ENCODE results near the gene CHST14.

Gene CHST14

GRCh38 chr15:40436116-40436891 is 34.5 kb upstream of the CHST14 start:
- Histone ChIP-seq H3K27me3 (ENCODE audit: control insufficient read depth, insufficient read depth, low read length) (peaks cover 33% of the 10 kb centered on the region), H3K9me3 (ENCODE audit: control insufficient read depth, insufficient read depth, low read length) (no peaks in the 10 kb centered on the region), H3K36me3 (ENCODE audit: control insufficient read depth, insufficient read depth, low read length) (no peaks in the 10 kb centered on the region), H3K9ac (ENCODE audit: low read depth, low read length) (peak overlapping the region; percentile 8), H3K4me3 (ENCODE audit: low read depth, low read length) (peak overlapping the region; percentile 96), H3K4me1 (ENCODE audit: control insufficient read depth, insufficient read depth, low read length) (peaks cover 14% of the 10 kb centered on the region)

DNA sequence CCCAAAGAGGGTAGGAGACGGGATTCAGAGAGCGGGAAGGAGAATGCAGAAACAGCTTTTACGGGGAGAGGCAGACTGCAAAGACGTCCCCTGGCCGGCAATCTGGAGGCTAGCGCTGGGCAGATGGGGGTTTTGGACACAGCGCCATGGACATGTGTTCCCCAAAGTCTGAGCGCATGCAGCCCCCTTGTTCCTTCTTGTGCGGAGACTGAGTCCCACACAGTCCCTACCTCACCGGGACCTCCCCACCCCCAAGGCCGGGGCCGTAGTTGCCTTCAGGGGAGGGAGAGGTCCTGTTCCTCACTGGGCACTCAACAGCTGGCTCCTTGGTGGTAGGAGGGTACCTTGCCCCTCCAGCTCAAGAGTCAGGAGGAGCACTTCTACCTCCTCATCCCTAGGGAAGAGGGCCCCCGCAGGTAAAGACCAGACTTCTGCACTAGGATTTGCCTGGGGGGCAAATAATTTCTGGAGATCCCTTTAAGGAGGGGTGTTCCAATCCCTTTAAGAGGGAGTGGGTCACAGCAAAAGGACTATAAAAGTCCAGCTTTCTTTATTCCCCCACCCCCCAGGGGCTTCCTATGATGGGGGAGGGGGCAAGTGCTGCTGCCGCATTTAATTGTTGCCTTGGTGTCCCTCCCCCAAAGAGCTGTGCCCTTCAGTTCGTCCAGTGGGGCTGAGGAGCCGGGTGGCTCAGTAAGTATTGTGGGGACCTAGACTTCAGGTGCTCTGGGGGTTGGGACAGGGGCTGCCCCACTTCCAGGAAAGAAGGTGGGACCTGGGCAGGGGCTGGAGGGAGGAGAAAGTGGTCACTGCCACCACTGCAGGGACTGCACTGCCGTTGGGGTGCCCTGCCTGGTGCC is 33.7 kb upstream of the CHST14 start:
- Histone ChIP-seq H3K4me3 (ENCODE audit: low read depth, low read length) (peak overlapping the region; percentile 96), H3K36me3 (ENCODE audit: control insufficient read depth, insufficient read depth, low read length) (no peaks in the 10 kb centered on the region), H3K4me1 (ENCODE audit: control insufficient read depth, insufficient read depth, low read length) (peaks cover 14% of the 10 kb centered on the region), H3K27me3 (ENCODE audit: control insufficient read depth, insufficient read depth, low read length) (peaks cover 33% of the 10 kb centered on the region), H3K9me3 (ENCODE audit: control insufficient read depth, insufficient read depth, low read length) (no peaks in the 10 kb centered on the region), H3K9ac (ENCODE audit: low read depth, low read length) (peak overlapping the region; percentile 60)

DNA sequence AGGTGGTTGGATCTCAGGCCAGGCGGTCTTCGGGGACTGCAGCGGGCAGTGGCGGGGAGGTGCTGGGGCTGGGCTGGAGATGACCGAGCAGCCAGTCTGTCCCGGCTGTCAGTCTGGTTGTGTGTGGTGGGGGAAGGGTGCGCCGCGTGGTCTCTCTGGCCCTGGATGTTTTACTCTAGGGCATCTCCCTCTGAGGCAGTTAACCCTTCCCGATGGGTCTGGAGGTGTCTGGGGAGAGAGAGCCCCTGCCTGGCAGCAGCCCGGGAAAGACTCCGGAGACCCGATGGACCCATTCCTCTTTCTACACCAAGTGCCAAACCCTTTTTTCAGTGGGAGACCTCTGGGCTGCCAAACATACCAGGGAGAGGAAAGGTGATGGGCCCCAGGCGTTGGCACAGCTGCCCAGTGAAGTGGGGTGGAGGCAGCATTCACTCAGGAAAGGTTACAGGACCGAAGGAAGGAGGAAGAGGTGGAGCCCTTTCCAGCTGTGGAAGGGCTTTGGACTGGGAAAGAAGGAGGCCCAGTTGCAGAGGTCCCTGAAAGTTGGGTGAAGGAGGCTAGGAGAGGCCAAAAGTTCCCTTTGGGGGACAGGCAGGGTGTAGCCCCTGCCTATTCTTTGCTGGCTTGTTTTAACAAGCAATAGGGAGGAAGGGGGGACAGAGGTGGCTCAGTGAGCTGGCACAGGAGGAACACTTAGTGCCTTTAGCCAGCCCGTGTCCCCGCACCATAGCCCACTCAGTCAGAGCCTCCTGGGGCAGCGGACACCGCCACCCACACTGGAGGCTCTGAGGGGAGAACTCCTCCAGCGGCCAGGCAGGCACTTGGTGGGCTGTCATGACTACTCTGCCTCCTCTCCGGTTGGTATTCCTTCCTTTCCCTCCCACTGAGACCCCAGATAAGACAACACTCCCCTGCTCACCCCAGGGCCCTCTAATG is 32.8 kb upstream of the CHST14 start:
- Histone ChIP-seq H3K4me3 (ENCODE audit: low read depth, low read length) (peak overlapping the region; percentile 96), H3K27me3 (ENCODE audit: control insufficient read depth, insufficient read depth, low read length) (peaks cover 33% of the 10 kb centered on the region), H3K4me1 (ENCODE audit: control insufficient read depth, insufficient read depth, low read length) (peaks cover 21% of the 10 kb centered on the region)

DNA sequence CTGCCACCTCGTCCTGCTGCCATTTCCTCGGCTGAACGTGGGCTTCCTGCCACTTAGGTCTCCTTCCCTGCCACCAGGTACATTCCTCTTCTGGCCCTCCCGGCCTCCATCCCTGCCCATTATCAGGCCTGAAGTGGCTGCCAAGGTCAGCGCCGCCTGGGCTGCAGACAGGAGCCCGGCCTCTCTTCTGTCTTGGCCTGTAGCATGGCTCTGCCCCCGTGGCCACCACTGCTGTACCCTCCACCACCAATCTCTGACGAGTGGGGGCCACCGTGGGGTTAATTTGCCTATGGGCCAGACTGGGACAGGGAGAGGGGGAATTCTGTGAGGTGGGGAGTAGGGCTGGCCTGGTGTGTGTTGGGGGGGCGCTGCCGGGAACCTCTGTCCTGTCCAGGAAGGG is 32.1 kb upstream of the CHST14 start:
- Histone ChIP-seq H3K9ac (ENCODE audit: low read depth, low read length) (peak overlapping the region; percentile 37), H3K4me1 (ENCODE audit: control insufficient read depth, insufficient read depth, low read length) (peaks cover 28% of the 10 kb centered on the region), H3K9me3 (ENCODE audit: control insufficient read depth, insufficient read depth, low read length) (no peaks in the 10 kb centered on the region), H3K36me3 (ENCODE audit: control insufficient read depth, insufficient read depth, low read length) (no peaks in the 10 kb centered on the region), H3K4me3 (ENCODE audit: low read depth, low read length) (peak overlapping the region; percentile 96), H3K27me3 (ENCODE audit: control insufficient read depth, insufficient read depth, low read length) (peaks cover 26% of the 10 kb centered on the region)

More for the DNA sequence above, 32.8 kb upstream of the CHST14 start:
- Histone ChIP-seq H3K9ac (ENCODE audit: low read depth, low read length) (peak overlapping the region; percentile 60), H3K36me3 (ENCODE audit: control insufficient read depth, insufficient read depth, low read length) (no peaks in the 10 kb centered on the region), H3K9me3 (ENCODE audit: control insufficient read depth, insufficient read depth, low read length) (no peaks in the 10 kb centered on the region)

DNA sequence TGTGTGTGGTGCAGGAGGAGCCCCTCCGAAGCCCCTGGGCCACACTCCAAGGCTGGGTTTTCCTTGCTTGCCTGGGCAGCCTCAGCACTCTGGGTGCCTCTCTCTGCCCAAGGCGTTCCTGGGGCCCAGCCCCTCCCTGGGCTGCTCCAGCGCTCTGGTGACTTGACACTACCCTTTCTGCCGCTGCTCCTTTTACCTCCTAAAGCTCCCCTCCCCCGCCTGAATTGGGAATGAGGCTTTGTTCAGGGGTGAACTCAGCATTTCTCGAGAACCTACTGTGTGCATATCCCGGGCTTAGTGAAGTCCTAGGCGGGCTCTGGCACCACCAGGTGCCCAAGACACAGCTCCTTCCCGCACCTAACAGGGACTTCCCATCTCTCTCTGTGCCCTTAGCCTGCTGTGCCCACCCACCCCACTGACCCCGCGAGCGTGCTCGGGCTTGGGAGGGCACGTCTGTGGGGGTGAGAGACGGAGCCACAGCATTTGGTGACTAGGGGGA is 31.3 kb upstream of the CHST14 start:
- Histone ChIP-seq H3K27me3 (ENCODE audit: control insufficient read depth, insufficient read depth, low read length) (peaks cover 18% of the 10 kb centered on the region), H3K4me3 (ENCODE audit: low read depth, low read length) (peak overlapping the region; percentile 96), H3K9ac (ENCODE audit: low read depth, low read length) (peak overlapping the region; percentile 88), H3K36me3 (ENCODE audit: control insufficient read depth, insufficient read depth, low read length) (no peaks in the 10 kb centered on the region), H3K4me1 (ENCODE audit: control insufficient read depth, insufficient read depth, low read length) (peaks cover 35% of the 10 kb centered on the region), H3K9me3 (ENCODE audit: control insufficient read depth, insufficient read depth, low read length) (no peaks in the 10 kb centered on the region)

DNA sequence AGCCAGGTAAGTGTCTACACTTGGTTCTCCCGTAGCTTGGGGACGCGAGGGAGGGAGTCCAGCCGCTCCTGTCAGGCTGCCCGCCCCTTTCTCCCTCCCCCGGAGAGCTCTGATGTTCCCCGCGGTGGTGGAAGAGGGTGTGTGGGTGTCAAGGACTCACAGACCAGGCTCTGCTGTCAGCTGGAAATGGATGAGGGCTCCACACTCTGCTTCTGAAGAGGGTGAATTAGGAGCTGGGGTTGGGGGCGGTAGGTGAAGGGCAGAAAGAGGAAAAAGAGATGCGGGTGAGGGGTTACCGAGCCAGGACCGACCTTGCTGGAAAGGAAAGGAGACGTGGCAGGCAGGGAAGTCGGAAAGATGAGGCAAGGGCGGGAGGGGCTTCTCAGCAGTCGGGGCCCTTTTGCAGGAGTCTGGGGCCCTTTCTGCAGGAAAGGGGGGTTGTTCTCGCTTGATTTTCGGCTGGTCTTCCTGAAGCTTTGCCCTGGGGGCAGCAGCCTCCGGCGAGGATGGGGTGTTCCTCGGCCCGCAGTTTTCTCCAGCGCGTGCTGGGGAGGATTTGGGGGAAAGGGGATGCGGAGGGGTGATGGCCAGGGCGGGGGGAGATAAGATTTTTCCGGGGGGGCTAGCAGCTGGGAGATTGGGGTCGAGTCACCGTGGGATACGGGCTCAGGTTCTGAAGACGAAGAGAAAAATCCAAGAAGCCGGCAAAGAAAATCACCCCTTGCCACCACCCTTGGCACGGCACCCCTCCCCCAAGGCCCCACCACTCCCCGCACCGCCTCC is 30.6 kb upstream of the CHST14 start:
- Histone ChIP-seq H3K4me1 (ENCODE audit: control insufficient read depth, insufficient read depth, low read length) (peaks cover 41% of the 10 kb centered on the region), H3K27me3 (ENCODE audit: control insufficient read depth, insufficient read depth, low read length) (peaks cover 12% of the 10 kb centered on the region), H3K4me3 (ENCODE audit: low read depth, low read length) (peak overlapping the region; percentile 96), H3K9ac (ENCODE audit: low read depth, low read length) (peak overlapping the region; percentile 88), H3K36me3 (ENCODE audit: control insufficient read depth, insufficient read depth, low read length) (no peaks in the 10 kb centered on the region), H3K9me3 (ENCODE audit: control insufficient read depth, insufficient read depth, low read length) (no peaks in the 10 kb centered on the region)

DNA sequence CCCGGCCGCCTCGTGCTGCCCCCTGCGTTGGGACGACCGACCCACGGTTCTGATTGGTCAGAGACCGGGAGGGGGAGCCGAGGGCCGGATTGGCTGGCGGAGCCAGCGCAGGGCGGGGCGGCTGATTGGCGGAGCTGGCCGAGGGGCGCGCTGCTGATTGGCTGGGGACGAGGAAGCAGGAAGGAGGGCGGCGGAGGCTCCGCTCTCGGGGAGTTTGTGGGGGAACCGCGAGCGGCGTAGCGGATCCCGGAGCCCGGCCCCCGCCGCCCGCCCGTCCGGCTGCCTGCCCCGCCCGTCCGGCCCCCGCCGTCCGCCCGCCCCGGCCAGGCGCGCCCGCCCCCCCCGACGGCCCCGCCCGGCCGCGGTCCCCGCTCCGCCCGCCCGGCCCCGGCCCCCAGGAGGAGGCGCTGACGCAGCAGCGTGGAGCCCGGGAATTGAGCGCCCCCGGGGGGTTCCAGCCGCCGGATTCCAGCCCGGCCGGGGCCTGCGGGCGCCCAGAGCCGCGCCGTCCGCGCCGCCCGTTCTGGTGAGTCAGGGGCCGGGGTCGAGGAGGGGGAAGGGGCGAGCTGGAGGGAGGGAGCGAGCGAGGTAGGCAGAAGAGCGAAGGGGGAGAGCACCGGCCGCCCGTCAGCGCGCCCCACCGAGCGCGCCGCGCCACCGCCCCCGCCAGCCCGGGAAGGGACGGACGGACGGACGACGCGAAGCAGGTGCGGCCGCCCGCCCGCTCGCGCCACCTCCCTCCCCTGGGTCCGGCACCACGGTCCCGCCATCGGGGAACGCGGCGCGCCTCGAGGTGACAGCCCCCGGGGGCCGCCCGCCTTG is 29.8 kb upstream of the CHST14 start, which contains the start of gene BAHD1:
Gene BAHD1, plus strand, starts transcription at position 211 of the 822 bp plus-strand sequence. CDS start 17,512 bp downstream, outside the sequence.
- H3K9ac ChIP-seq (ENCODE audit: low read depth, low read length), result peak within 1 kb of the TSS; percentile 88
- peak within 1 kb of the TSS; percentile 96 for H3K4me3 ChIP-seq (ENCODE audit: low read depth, low read length)
- peaks cover 44% of the 10 kb centered on the region for H3K4me1 ChIP-seq (ENCODE audit: control insufficient read depth, insufficient read depth, low read length)
- peaks cover 5% of the 10 kb centered on the region for H3K27me3 ChIP-seq (ENCODE audit: control insufficient read depth, insufficient read depth, low read length)
- H3K9me3 ChIP-seq (ENCODE audit: control insufficient read depth, insufficient read depth, low read length), result no peaks in the 10 kb centered on the region
- H3K36me3 ChIP-seq (ENCODE audit: control insufficient read depth, insufficient read depth, low read length), result no peaks in the 10 kb centered on the region

DNA sequence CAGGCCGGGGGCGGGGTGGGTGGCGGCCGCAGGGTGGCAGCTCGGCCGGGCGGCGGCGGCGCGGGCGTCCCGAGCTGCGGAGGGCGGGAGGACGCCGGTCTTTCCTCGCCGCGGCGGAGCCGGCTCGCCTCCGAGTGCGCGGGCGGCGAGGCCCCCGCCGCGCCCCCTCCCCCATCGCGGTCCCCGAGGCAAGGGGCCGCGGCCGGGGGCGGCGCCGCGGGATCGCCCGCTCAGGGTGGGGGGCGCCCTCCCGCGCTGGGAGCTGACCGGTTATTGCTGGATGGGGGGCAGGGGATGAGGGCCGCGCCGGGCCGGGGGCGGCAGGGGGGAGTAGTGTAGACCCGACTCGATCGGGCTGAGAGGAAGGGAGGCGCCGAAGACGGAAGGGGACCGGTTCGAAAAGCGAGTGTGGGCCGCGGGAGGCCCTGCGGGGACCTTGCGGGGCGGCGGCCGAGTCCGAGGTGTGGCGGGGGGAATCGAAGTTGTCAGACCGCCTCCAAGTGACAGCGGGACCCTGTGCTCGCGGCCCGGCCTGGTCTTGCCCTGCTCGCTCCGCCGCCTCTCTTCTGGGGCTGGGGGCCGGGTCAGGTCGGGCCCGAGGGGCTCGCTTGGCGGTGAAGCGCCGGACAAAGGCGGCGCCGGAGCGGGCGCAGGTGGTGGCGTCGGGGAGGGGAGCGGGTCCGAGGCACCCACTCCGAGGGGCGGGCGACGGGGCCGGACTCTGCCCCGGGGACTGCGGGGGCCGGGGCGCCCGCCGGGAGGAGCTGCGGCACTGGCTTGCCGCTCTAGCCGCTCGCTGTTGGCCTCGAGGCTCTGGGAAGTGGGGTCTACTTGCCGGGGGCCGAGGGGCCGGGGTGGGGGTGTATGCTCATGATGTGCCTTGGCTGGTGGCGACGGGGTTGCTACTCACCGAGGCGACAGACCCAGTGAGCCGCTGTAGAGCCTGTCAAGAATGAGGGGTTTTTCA is 28.9 kb upstream of the CHST14 start:
- H3K36me3 ChIP-seq (ENCODE audit: control insufficient read depth, insufficient read depth, low read length), result no peaks in the 10 kb centered on the region
- peak overlapping the region; percentile 47 for H3K9ac ChIP-seq (ENCODE audit: low read depth, low read length)
- peaks cover 49% of the 10 kb centered on the region for H3K4me1 ChIP-seq (ENCODE audit: control insufficient read depth, insufficient read depth, low read length)
- H3K27me3 ChIP-seq (ENCODE audit: control insufficient read depth, insufficient read depth, low read length), result peaks cover 5% of the 10 kb centered on the region
- H3K9me3 ChIP-seq (ENCODE audit: control insufficient read depth, insufficient read depth, low read length), result no peaks in the 10 kb centered on the region
- peak overlapping the region; percentile 54 for H3K4me3 ChIP-seq (ENCODE audit: low read depth, low read length)

DNA sequence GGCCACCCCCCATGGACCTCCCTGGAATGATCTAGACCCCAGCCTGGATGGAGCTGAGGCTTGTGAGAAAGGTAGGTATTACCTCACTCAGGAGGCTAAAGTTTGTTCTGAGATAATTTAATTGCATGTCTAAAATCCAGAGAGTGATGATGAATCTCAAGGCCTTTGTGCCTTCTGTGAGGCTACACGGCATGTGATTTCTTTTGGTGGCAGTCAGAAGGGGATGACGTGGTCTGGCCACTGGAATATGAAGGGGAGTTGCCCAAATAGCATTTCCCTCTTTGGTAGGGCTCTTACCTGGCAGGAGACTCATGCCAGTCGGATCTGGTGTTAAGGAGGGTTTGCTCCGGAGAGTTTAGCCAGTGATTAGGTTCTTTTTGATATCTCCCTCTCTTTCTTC is 27.5 kb upstream of the CHST14 start:
- Histone ChIP-seq H3K9ac (ENCODE audit: low read depth, low read length) (peak overlapping the region; percentile 14), H3K27me3 (ENCODE audit: control insufficient read depth, insufficient read depth, low read length) (peaks cover 2% of the 10 kb centered on the region), H3K4me3 (ENCODE audit: low read depth, low read length) (peak overlapping the region; percentile 54), H3K36me3 (ENCODE audit: control insufficient read depth, insufficient read depth, low read length) (no peaks in the 10 kb centered on the region), H3K4me1 (ENCODE audit: control insufficient read depth, insufficient read depth, low read length) (peaks cover 44% of the 10 kb centered on the region), H3K9me3 (ENCODE audit: control insufficient read depth, insufficient read depth, low read length) (no peaks in the 10 kb centered on the region)

All from iPS-15b (cell line).